Fibroblast of villous mesenchyme (primary cell): ENCODE data around the gene PTTG1IP2. TPM values are rescaled to one million over a fixed set of nuclear protein-coding genes. Genes with fewer than 3 reads are reported as not detected.

Source experiments
- DNase-seq: peaks from one replicate; pipeline ENCODE4 v3.0.0-alpha.2; 2010; ENCODE audit warnings: low read depth
- H3K4me3 ChIP-seq: 2 replicates; pipeline ENCODE4 v1.5.1; 2011; ENCODE audit warnings: low read depth, mild to moderate bottlenecking, low read length
- total RNA-seq: library from RNA; depleted of rRNA; stranded (reverse); fragments of >200 nt; gene quantifications from 2 replicates; pipeline ENCODE4 v1.2.3, GENCODE V29; 2012
- TF ChIP-seq, protein P1 (sequence below): IDR thresholded peaks from 2 replicates; pipeline ENCODE4 v1.5.1; 2012; ENCODE audit warnings: low read depth, mild to moderate bottlenecking, low read length; ENCODE audit not compliant: insufficient read depth

The PTTG1IP2 gene
- total RNA-seq, 1 donor, result not detected

- TF ChIP-seq, protein P1, sequence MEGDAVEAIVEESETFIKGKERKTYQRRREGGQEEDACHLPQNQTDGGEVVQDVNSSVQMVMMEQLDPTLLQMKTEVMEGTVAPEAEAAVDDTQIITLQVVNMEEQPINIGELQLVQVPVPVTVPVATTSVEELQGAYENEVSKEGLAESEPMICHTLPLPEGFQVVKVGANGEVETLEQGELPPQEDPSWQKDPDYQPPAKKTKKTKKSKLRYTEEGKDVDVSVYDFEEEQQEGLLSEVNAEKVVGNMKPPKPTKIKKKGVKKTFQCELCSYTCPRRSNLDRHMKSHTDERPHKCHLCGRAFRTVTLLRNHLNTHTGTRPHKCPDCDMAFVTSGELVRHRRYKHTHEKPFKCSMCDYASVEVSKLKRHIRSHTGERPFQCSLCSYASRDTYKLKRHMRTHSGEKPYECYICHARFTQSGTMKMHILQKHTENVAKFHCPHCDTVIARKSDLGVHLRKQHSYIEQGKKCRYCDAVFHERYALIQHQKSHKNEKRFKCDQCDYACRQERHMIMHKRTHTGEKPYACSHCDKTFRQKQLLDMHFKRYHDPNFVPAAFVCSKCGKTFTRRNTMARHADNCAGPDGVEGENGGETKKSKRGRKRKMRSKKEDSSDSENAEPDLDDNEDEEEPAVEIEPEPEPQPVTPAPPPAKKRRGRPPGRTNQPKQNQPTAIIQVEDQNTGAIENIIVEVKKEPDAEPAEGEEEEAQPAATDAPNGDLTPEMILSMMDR, result no peak
- peak; percentile 33 for DNase-seq
- H3K4me3 ChIP-seq, result no peak overlapping the region
Observed at GRCh38 chr7:90474284-90475210, 5.1 kb downstream of the PTTG1IP2 start.

DNA sequence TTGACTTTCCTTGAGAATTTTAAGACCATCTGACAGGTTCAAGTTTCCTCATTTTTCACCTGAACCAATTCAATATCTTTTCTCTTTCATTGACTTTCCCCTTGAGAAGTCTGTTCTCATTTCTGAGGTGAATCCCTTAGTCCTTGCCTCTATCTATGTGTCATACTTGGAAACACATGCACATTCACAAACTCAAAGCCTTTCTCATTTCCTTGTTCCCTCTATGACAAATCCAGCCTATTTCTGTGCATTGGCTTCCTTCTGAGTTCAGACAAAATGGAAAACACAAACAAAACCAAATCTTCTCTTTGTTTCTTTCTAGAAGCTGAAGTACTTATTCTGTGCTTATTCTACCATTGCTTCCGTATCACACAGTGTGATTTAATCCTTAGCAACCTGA, 13.8 kb downstream of the PTTG1IP2 start:
- no peak overlapping the region for H3K4me3 ChIP-seq
- DNase-seq, result no peak
- TF ChIP-seq, protein P1, result no peak

DNA sequence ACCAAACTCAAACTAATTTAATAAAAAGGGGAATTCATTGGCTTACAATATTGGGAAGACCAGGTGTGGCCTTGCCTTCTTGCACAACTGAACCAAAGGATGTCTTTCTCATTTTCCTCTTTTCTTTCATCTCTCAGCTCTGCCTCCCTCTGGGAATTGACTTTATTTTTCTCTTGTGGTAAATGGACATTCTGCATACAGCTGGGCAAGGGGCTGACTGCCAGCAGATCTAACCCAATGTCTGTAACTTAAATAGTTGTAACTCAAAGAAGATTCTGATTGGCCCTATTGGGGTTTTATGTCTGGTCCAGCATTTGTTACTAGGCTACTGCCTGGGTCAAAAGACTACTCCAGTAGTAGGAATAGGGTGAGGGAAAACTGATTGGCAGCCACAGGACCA, 15.3 kb downstream of the PTTG1IP2 start:
- H3K4me3 ChIP-seq, result no peak overlapping the region
- TF ChIP-seq, protein P1, result no peak
- no peak for DNase-seq

DNA sequence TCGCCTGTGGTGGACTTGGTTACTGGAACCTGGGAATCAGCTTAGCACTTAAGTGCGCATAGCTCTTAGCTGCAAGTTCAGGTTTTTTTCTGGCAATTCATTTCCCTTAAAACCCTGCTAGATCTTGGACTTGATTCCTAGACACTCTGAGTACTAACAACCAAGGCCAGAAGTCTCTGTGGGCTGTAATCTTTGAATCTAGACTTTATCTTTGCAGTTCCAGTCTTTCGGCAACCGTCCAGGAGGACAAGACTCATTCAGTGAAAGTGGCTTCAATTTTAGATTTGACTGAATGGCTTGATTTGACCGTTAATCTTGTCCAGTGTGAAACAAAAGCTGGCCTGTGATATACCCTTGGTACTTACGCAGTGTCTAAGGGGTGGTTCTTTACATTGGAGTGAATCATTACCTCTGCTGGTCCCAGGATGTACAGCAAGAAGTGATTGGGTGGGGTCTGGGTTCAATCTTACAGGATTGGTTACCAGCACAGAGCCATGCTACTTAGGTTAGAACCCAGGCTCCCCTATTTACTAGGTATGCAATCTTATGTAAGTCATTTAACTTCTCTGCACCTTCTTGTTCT, 16.4 kb downstream of the PTTG1IP2 start:
- TF ChIP-seq, protein P1, result no peak
- DNase-seq, result no peak
- no peak overlapping the region for H3K4me3 ChIP-seq

GRCh38 chr7:90487808-90488207, 18.4 kb downstream of the PTTG1IP2 start:
- H3K4me3 ChIP-seq, result no peak overlapping the region
- TF ChIP-seq, protein P1, result no peak
- no peak for DNase-seq

DNA sequence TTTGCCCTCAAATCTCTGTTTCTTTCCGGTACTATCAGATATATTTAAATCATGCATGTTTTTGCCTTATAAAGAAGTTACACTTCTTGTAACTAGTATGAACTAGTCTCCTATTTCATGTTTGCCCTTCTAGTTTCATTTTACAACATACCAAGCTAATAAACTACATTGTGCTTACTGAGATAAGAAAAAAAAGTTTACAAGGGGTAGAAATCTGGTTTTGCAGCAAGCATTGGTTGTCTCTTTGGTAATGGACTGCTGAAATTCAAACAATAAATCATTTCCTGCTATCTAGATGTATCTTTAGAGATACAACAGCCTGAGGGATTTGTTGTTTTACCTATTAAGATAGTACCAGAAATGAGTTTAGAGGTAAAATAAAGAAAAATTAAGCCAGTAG, 18.8 kb downstream of the PTTG1IP2 start:
- TF ChIP-seq, protein P1, result no peak
- H3K4me3 ChIP-seq, result no peak overlapping the region
- DNase-seq, result peak; percentile 2
